WTC11 (cell line): ENCODE results near the gene CAMTA1. TPM values are rescaled to one million over a fixed set of nuclear protein-coding genes. Genes with fewer than 3 reads are reported as not detected.

Source experiments
- ATAC-seq: fragments of 200-7000 bp; cut with Tn5 transposase; 2 replicates; pipeline ENCODE4 v1.10.0; 2021; ENCODE audit warnings: mild to moderate bottlenecking, moderate library complexity
- CTCF ChIA-PET: fragments of 300-600 bp; sonication (Branson Sonifier 250); formaldehyde crosslinking; loops from one replicate; lab custom pipeline; 2021; ENCODE audit warnings: antibody characterized with exemption; lab: Charles Lee
- POLR2A ChIA-PET: fragments of 350-600 bp; sonication (Branson Sonifier 250); formaldehyde crosslinking; loops from one replicate; lab custom pipeline; 2021; ENCODE audit warnings: antibody characterized with exemption; lab: Charles Lee
- DNase-seq: peaks from one replicate; pipeline ENCODE4 v3.0.0; 2021; ENCODE audit warnings: low spot score
- H3K27ac Mint-ChIP-seq: 2 replicates; pipeline ENCODE4 v1.8.0; 2021; ENCODE audit warnings: mixed read lengths
- H3K27me3 Mint-ChIP-seq: 2 replicates; pipeline ENCODE4 v1.8.0; 2021; ENCODE audit warnings: low read depth, mild to moderate bottlenecking, moderate library complexity, mixed read lengths
- H3K36me3 Mint-ChIP-seq: 2 replicates; pipeline ENCODE4 v1.8.0; 2021; ENCODE audit warnings: mixed read lengths
- H3K4me1 Mint-ChIP-seq: 2 replicates; pipeline ENCODE4 v1.8.0; 2022; ENCODE audit warnings: mixed read lengths
- H3K4me3 Mint-ChIP-seq: 2 replicates; pipeline ENCODE4 v1.8.0; 2021; ENCODE audit warnings: mild to moderate bottlenecking, moderate library complexity, mixed read lengths
- H3K9me3 Mint-ChIP-seq: 2 replicates; pipeline ENCODE4 v1.8.0; 2021; ENCODE audit warnings: mixed read lengths
- ELF4 ChIP-seq: sonication (generic); formaldehyde crosslinking; IDR thresholded peaks from 2 replicates; pipeline ENCODE4 v1.8.1; 2022; ENCODE audit warnings: low read depth, mild to moderate bottlenecking, moderate library complexity, missing genetic modification reagents
- FOXP1 ChIP-seq: sonication (generic); formaldehyde crosslinking; IDR thresholded peaks from 2 replicates; pipeline ENCODE4 v1.8.0; 2022; ENCODE audit warnings: missing genetic modification reagents, mild to moderate bottlenecking, moderate library complexity, borderline replicate concordance
- GTF2I ChIP-seq: fragments of 250-450 bp; sonication (Bioruptor Pico); conservative IDR thresholded peaks from 2 replicates; pipeline ENCODE4 v1.4.0; 2021; ENCODE audit warnings: mild to moderate bottlenecking
- HMGA2 ChIP-seq: fragments of 250-450 bp; sonication (Bioruptor Pico); IDR thresholded peaks from 2 replicates; pipeline ENCODE4 v1.4.0; 2021; ENCODE audit warnings: mild to moderate bottlenecking, moderate library complexity
- KAT7 ChIP-seq: sonication (generic); formaldehyde crosslinking; IDR thresholded peaks from 2 replicates; pipeline ENCODE4 v1.8.1; 2023; ENCODE audit warnings: missing genetic modification reagents, mild to moderate bottlenecking, borderline replicate concordance
- NFE2L1 ChIP-seq: sonication (generic); formaldehyde crosslinking; IDR thresholded peaks from 2 replicates; pipeline ENCODE4 v1.8.1; 2023; ENCODE audit warnings: missing genetic modification reagents
- SMAD3 ChIP-seq: sonication (generic); formaldehyde crosslinking; IDR thresholded peaks from 2 replicates; pipeline ENCODE4 v1.8.0; 2022; ENCODE audit warnings: missing genetic modification reagents, mild to moderate bottlenecking, borderline replicate concordance
- TEAD4 ChIP-seq: sonication (generic); formaldehyde crosslinking; IDR thresholded peaks from 2 replicates; pipeline ENCODE4 v1.8.0; 2022; ENCODE audit warnings: mild to moderate bottlenecking, missing genetic modification reagents
- ZBTB21 ChIP-seq: sonication (generic); formaldehyde crosslinking; IDR thresholded peaks from 2 replicates; pipeline ENCODE4 v1.8.1; 2023; ENCODE audit warnings: mild to moderate bottlenecking, missing genetic modification reagents, borderline replicate concordance
- ZNF232 ChIP-seq: sonication (generic); formaldehyde crosslinking; IDR thresholded peaks from 2 replicates; pipeline ENCODE4 v1.8.0; 2022; ENCODE audit warnings: mild to moderate bottlenecking, missing genetic modification reagents
- total RNA-seq: library from RNA; stranded (reverse); gene quantifications from 3 replicates; pipeline ENCODE4 v1.2.3, GENCODE V29; 2021
- TF ChIP-seq, protein P1 (sequence below): sonication (generic); formaldehyde crosslinking; IDR thresholded peaks from 2 replicates; pipeline ENCODE4 v1.8.1; 2022; ENCODE audit warnings: missing genetic modification reagents, borderline replicate concordance
- TF ChIP-seq, protein P2 (sequence below): fragments of 200-600 bp; IDR thresholded peaks from 2 replicates; pipeline ENCODE4 v1.8.0; 2022; ENCODE audit warnings: antibody characterized with exemption
- TF ChIP-seq, protein P3 (sequence below): sonication (generic); formaldehyde crosslinking; IDR thresholded peaks from 2 replicates; pipeline ENCODE4 v1.8.0; 2022; ENCODE audit warnings: mild to moderate bottlenecking, missing genetic modification reagents
- TF ChIP-seq, protein P4 (sequence below): sonication (generic); formaldehyde crosslinking; conservative IDR thresholded peaks from 2 replicates; pipeline ENCODE4 v1.8.1; 2023; ENCODE audit warnings: mild to moderate bottlenecking, low read depth, missing genetic modification reagents, moderate library complexity
- TF ChIP-seq, protein P5 (sequence below): sonication (generic); formaldehyde crosslinking; IDR thresholded peaks from 2 replicates; pipeline ENCODE4 v1.8.1; 2023; ENCODE audit warnings: mild to moderate bottlenecking, missing genetic modification reagents, moderate library complexity
- TF ChIP-seq, protein P6 (sequence below): sonication (generic); formaldehyde crosslinking; conservative IDR thresholded peaks from 2 replicates; pipeline ENCODE4 v1.8.1; 2022; ENCODE audit warnings: mild to moderate bottlenecking, missing genetic modification reagents
- TF ChIP-seq, protein P7 (sequence below): sonication (generic); formaldehyde crosslinking; IDR thresholded peaks from 2 replicates; pipeline ENCODE4 v1.8.1; 2022; ENCODE audit warnings: low read depth, mild to moderate bottlenecking, moderate library complexity, missing genetic modification reagents, borderline replicate concordance
- TF ChIP-seq, protein P8 (sequence below): fragments of 250-450 bp; sonication (Bioruptor Pico); IDR thresholded peaks from 2 replicates; pipeline ENCODE4 v2.1.2; 2022; ENCODE audit warnings: mild to moderate bottlenecking, moderate library complexity
- TF ChIP-seq, protein P9 (sequence below): sonication (generic); formaldehyde crosslinking; IDR thresholded peaks from 2 replicates; pipeline ENCODE4 v1.8.1; 2023; ENCODE audit warnings: mild to moderate bottlenecking, missing genetic modification reagents, moderate library complexity

CAMTA1 gene
- total RNA-seq, 1 experiment from 2014 or later = 86.4 TPM

DNA sequence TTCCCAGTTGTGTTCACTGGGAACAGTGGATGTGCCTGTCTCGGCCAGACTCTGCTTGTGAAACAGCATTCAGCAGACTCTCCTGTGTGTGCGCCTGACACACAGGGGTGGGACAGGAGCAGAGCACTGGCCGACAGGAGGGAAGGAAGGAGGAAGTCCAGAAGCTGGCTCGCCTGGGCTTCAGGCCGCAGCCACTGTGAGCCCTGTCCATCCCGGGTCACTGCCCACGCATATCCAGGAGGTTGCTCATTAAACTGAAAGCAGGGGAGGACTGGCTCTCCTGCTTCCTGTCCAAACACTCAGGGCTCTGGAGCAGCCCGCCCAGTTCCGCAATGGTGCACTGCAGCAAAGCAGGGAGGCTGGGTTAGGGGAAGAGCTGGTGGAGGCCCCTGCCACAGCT lies 767.1 kb downstream of the CAMTA1 start (continued):
- TF ChIP-seq, protein P1, sequence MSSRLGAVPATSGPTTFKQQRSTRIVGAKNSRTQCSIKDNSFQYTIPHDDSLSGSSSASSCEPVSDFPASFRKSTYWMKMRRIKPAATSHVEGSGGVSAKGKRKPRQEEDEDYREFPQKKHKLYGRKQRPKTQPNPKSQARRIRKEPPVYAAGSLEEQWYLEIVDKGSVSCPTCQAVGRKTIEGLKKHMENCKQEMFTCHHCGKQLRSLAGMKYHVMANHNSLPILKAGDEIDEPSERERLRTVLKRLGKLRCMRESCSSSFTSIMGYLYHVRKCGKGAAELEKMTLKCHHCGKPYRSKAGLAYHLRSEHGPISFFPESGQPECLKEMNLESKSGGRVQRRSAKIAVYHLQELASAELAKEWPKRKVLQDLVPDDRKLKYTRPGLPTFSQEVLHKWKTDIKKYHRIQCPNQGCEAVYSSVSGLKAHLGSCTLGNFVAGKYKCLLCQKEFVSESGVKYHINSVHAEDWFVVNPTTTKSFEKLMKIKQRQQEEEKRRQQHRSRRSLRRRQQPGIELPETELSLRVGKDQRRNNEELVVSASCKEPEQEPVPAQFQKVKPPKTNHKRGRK (CRISPR knock-in tag) = no peak
- TF ChIP-seq, protein P2, sequence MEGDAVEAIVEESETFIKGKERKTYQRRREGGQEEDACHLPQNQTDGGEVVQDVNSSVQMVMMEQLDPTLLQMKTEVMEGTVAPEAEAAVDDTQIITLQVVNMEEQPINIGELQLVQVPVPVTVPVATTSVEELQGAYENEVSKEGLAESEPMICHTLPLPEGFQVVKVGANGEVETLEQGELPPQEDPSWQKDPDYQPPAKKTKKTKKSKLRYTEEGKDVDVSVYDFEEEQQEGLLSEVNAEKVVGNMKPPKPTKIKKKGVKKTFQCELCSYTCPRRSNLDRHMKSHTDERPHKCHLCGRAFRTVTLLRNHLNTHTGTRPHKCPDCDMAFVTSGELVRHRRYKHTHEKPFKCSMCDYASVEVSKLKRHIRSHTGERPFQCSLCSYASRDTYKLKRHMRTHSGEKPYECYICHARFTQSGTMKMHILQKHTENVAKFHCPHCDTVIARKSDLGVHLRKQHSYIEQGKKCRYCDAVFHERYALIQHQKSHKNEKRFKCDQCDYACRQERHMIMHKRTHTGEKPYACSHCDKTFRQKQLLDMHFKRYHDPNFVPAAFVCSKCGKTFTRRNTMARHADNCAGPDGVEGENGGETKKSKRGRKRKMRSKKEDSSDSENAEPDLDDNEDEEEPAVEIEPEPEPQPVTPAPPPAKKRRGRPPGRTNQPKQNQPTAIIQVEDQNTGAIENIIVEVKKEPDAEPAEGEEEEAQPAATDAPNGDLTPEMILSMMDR = no peak
- TF ChIP-seq, protein P3, sequence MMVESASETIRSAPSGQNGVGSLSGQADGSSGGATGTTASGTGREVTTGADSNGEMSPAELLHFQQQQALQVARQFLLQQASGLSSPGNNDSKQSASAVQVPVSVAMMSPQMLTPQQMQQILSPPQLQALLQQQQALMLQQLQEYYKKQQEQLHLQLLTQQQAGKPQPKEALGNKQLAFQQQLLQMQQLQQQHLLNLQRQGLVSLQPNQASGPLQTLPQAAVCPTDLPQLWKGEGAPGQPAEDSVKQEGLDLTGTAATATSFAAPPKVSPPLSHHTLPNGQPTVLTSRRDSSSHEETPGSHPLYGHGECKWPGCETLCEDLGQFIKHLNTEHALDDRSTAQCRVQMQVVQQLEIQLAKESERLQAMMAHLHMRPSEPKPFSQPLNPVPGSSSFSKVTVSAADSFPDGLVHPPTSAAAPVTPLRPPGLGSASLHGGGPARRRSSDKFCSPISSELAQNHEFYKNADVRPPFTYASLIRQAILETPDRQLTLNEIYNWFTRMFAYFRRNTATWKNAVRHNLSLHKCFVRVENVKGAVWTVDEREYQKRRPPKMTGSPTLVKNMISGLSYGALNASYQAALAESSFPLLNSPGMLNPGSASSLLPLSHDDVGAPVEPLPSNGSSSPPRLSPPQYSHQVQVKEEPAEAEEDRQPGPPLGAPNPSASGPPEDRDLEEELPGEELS (CRISPR knock-in tag) = no peak
- TF ChIP-seq, protein P4, sequence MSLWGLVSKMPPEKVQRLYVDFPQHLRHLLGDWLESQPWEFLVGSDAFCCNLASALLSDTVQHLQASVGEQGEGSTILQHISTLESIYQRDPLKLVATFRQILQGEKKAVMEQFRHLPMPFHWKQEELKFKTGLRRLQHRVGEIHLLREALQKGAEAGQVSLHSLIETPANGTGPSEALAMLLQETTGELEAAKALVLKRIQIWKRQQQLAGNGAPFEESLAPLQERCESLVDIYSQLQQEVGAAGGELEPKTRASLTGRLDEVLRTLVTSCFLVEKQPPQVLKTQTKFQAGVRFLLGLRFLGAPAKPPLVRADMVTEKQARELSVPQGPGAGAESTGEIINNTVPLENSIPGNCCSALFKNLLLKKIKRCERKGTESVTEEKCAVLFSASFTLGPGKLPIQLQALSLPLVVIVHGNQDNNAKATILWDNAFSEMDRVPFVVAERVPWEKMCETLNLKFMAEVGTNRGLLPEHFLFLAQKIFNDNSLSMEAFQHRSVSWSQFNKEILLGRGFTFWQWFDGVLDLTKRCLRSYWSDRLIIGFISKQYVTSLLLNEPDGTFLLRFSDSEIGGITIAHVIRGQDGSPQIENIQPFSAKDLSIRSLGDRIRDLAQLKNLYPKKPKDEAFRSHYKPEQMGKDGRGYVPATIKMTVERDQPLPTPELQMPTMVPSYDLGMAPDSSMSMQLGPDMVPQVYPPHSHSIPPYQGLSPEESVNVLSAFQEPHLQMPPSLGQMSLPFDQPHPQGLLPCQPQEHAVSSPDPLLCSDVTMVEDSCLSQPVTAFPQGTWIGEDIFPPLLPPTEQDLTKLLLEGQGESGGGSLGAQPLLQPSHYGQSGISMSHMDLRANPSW (CRISPR knock-in tag) = no peak
- TF ChIP-seq FOXP1 (no peak), NFE2L1 (CRISPR knock-in tag) (no peak), GTF2I (CRISPR knock-in tag) (no peak), SMAD3 (no peak), ELF4 (CRISPR knock-in tag) (no peak)
- TF ChIP-seq, protein P5, sequence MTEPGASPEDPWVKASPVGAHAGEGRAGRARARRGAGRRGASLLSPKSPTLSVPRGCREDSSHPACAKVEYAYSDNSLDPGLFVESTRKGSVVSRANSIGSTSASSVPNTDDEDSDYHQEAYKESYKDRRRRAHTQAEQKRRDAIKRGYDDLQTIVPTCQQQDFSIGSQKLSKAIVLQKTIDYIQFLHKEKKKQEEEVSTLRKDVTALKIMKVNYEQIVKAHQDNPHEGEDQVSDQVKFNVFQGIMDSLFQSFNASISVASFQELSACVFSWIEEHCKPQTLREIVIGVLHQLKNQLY (CRISPR knock-in tag) = no peak
- TF ChIP-seq, all 79 proteins: peak for 0

DNA sequence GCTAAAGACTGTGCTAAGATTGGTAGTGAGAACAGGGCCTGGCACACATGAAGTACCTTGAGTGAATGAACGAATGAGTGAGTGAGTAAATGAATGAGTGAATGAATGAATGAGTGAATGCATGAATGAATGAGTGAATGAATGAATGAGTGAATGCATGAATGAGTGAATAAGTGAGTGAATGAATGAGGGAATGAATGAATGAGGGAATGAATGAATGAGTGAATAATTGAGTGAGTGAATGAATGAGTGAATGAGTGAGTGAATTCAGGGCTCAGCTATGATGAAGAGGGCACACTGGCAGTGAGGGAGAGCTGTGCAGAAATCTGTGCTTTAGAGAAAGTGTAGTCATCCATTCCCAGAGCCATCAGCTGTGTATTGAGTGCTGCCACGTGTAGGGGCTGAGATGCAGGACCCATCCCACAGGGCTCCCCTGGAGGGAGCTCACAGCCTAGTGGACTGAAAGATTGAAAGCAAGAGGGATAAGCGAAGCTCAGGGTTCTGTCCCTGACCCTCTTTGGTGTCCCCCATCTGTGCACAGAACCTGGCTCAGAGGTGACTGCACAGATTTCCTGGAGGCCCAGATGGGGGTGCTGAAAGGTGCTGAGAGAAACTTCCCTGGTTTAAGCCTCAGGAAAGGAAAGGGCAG lies 767.9 kb downstream of the CAMTA1 start:
- H3K27ac Mint-ChIP-seq = no peak overlapping the region
- peaks cover 8% of the 10 kb centered on the region for H3K9me3 Mint-ChIP-seq
- POLR2A ChIA-PET = no interaction called here
- CTCF ChIA-PET = interaction anchor here (1.0 to 4.2 kb wide), 5 partner anchors 8 to 116 kb away, joined by 3 to 23 read pairs (median 13); no protein-coding TSS in a partner anchor
- H3K4me1 Mint-ChIP-seq = peaks cover 23% of the 10 kb centered on the region
- H3K36me3 Mint-ChIP-seq = no peaks in the 10 kb centered on the region
- DNase-seq (no peak), ATAC-seq (no peak)
- H3K27me3 Mint-ChIP-seq = no peaks in the 10 kb centered on the region
- H3K4me3 Mint-ChIP-seq = no peak overlapping the region
- TF ChIP-seq KAT7 (CRISPR knock-in tag) (no peak), HMGA2 (no peak), SMAD3 (no peak), ZNF232 (CRISPR knock-in tag) (no peak), TEAD4 (no peak), ZBTB21 (CRISPR knock-in tag) (no peak)
- TF ChIP-seq, protein P6, sequence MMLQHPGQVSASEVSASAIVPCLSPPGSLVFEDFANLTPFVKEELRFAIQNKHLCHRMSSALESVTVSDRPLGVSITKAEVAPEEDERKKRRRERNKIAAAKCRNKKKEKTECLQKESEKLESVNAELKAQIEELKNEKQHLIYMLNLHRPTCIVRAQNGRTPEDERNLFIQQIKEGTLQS (CRISPR knock-in tag) = no peak
- TF ChIP-seq, protein P7, sequence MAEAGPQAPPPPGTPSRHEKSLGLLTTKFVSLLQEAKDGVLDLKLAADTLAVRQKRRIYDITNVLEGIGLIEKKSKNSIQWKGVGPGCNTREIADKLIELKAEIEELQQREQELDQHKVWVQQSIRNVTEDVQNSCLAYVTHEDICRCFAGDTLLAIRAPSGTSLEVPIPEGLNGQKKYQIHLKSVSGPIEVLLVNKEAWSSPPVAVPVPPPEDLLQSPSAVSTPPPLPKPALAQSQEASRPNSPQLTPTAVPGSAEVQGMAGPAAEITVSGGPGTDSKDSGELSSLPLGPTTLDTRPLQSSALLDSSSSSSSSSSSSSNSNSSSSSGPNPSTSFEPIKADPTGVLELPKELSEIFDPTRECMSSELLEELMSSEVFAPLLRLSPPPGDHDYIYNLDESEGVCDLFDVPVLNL = no peak
- TF ChIP-seq, protein P8, sequence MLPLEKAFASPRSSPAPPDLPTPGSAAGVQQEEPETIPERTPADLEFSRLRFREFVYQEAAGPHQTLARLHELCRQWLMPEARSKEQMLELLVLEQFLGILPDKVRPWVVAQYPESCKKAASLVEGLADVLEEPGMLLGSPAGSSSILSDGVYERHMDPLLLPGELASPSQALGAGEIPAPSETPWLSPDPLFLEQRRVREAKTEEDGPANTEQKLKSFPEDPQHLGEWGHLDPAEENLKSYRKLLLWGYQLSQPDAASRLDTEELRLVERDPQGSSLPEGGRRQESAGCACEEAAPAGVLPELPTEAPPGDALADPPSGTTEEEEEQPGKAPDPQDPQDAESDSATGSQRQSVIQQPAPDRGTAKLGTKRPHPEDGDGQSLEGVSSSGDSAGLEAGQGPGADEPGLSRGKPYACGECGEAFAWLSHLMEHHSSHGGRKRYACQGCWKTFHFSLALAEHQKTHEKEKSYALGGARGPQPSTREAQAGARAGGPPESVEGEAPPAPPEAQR (CRISPR knock-in tag) = no peak
- TF ChIP-seq, protein P9, sequence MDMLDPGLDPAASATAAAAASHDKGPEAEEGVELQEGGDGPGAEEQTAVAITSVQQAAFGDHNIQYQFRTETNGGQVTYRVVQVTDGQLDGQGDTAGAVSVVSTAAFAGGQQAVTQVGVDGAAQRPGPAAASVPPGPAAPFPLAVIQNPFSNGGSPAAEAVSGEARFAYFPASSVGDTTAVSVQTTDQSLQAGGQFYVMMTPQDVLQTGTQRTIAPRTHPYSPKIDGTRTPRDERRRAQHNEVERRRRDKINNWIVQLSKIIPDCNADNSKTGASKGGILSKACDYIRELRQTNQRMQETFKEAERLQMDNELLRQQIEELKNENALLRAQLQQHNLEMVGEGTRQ = no peak
- TF ChIP-seq, protein P4 (CRISPR knock-in tag) = no peak
